Stimulated activated CD4-positive, alpha-beta T cell treated with anti-CD3 and anti-CD28 coated beads, TNF-alpha, amount 100 ng/mL, for 48 hours (primary cell): Measurements from ENCODE around the gene MDFIC.

Experiments
- DNase-seq, 3 donors: peaks; one replicate each; pipeline ENCODE4 v3.0.0-alpha.2; 2020; ENCODE audit warnings: low read depth in 3 of 3

The MDFIC gene

DNA sequence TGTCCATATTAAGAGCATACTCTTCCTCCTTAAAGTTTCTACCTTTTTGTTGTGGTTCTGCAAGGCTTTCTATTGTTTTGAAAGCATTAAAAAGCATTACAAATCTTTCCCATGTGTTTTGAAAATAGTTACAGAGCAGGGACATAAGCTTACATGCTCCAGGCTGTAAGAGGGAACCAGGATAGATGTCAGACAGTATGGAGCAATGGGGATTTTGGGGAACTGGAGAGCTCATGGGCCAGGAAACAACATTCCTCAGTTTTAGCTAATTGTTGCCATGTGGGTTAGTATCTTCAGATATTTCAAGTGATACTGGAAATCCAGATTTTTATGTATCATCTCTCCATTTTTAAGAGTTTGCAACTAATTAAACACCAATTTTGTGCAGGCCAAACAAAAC lies 3.5 kb downstream of the MDFIC start:
- no peak for DNase-seq

DNA sequence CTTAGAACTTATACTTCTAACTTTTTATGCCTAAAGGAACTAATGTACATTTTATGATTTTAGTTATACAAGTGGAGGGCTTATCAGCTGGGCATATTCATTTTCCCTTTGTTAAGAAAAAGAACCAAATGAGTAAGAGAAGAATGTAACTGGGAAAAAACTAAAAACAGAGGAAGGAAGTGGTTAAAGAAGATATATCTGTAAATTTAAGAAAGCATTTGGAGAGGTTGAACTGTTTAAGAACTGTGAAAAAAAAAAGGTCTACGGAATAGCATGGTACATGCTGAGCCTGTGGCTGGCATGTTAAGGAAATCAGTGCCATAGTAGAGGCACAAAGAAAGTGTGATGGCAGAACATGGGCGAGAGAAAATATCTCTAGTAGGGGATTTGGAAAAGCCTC lies 6.2 kb downstream of the MDFIC start:
- DNase-seq = no peak

DNA sequence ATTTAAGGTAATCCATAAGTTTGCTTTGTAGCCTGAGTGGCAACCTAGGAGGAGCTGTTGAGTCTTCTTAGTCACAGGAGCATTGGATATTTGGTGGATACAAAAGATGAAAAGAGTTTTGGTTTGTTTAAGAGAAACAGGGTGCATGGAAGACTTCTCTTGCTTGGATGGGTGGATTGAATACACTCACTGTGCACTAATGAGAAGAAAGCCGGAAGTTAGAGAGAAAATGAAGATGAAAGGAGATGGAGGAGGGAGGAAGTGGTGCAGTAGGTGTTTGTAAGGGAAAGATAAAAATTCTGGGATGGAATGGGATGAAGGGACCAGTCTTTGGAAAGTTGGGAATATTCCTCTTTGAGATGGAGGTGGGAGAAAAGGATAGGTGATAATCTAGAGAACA lies 7.7 kb downstream of the MDFIC start:
- DNase-seq = no peak

DNA sequence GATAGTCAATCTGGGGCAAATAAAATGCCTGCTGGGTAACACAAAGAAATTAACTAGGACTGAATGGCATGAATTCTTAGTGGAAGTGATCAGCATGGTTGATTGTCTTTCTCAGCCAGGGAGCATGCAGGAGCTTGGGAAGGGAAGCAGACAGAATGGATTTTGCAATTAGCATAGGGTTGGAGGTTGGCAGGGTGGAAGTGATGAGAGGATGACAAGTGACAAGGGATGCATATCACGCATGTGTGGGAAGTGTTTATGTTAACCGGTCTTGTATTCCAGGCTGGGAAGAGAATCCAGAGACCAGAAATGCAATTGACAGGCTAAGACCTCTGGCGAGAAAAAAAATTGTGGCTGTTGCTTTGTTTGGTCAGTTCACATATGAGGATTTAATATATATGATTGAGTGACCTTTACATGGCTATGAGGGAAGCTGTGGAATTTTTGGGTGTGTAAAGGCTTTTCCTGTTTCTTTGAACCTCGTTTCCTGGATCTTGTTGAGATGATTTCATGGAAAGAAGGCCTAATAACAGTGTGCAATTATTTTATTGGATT lies 8.3 kb downstream of the MDFIC start:
- no peak for DNase-seq

DNA sequence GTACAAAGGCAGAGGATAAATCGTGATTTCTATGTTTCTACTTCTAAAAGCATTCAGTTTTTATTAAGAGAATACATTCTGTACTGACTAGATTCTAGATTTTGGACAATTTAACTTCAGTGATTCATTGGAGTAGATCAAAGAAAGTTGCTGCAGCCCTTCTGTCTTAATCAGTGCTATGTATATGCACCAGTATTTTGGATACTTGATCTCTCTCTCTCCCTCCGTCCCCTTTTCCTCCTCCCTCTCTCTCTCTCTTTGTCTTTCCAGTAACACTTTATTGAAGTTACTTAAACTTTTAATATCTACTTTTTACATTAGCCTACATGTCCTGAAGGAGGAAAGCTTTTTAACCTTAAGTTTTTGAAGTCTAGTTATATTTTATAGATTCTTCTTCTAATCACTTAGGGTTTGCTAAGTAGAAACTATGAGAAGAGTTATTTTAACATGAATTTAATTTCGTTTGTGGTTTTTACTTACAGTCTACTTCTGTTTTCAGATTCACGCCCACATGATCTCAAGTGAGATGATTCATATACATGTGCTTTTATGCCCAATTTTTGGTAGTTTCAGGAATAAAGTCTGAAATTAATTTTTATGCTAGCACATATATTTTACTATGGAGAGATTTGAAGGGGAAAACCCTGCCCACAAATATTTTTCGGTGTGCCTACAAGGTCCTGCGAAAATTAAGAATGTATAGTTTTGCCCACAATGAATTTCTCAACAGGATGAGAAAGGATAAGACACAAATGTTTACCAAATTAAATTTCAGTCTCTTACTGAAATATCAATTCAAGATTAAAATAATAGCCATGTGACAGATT lies 9.1 kb downstream of the MDFIC start:
- no peak for DNase-seq

DNA sequence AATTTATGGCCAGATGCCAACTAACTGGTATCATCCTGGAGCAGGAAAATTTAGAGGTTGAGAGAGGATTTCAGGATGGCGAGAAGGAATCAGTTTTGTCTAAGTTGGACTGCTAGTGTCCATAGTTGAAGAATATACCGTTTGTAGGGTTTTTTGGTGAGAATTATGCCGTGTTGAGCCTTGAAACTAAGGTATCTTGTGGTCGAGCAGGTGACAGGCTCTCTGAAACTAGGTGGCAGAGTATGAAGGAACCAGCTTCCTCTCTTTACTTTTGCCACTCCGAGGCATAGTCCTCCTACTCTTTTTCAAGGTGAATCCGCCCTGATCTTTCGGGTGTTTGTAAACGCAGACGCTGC lies 9.7 kb downstream of the MDFIC start:
- no peak for DNase-seq

DNA sequence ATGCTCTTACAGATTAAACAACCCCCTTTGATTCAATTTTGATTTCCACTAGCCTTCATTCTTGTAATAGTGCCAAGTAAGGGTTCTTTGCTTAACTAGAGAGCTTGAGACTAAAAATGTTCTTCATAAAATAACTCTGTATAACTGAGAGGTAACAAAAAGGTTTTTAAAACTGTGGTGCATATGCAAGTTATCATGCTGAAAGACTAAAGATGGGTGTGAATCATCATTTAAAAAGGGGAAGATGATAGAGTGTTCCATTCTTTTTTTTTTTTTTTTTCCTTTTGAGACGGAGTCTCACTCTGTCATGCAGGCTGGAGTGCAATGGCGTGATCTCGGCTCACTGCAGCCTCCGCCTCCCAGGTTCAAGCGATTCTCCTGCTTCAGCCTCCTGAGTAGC lies 11.1 kb downstream of the MDFIC start:
- no peak for DNase-seq

DNA sequence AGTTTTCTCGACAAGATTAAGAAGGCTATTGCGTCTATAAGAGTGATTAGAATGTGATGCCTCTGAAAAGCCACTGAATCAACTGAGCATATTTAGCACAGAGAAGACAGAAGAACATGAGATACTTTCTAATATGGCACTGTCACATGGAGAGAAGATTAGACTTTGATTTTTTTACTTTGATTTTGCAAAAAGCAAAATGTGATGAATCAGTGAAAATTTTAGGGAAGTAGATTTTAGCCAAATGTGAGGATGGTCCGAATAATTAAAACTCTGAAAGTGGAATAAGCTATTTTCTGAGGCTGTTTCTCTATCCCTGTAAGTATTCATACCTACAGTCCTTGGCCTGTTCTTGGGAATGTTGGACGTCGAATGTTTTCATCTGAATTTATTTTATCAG lies 11.8 kb downstream of the MDFIC start:
- DNase-seq = no peak

DNA sequence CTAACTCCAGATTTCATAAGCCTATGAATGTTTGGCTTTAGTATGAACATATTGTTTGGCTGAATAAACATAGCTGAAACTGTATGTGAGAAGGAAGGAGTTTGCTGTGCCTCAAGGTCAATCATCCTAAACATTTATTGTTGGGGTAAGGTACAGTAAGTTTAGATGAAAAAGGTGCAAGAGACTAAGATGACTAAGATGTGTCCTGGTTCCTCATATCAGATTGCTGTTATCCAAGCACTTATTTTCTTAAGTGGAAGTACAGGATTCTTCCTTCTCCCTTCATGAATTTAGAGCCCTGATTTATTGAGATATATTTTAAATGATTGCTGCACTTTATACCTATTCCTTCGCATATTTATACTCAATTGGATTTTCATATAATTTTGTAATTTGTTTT lies 12.2 kb downstream of the MDFIC start:
- DNase-seq = no peak

DNA sequence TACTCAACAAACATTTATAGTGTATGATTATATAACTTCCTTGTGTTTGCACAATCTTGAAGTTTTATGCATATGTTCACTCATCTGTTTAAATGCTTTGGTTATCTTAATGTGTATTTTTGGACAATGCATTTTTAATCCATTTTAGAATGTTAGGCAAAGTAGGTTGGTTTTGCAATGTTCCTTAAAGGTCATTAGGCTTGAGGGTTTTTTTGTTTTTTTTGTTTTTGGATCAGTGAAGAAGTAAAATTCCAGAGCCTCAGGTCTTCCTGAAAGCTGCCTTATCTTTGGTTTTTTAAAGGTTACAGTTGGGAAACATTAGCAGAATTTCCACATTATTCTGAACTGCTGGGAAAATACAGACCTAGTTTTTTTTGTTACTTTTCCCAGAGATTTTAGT lies 12.8 kb downstream of the MDFIC start:
- no peak for DNase-seq

DNA sequence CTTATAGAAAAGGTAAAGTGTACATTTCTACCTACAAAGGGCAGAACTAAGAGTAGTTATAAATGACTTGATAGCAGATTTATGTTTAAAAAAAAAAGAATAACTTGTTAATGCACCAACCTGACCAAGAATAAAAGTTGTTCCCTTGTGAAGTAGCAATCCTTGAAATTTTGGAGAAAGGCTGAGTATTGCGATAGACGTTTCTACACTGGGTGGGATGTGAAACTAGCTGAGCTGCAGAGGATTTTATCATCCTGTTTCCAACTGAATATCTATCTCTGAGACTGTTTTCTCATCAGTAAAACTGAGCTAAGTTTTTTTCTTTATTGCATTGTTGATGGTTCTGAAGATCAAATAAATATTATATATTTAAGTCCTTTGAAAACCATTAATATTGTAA lies 14.6 kb downstream of the MDFIC start:
- no peak for DNase-seq

DNA sequence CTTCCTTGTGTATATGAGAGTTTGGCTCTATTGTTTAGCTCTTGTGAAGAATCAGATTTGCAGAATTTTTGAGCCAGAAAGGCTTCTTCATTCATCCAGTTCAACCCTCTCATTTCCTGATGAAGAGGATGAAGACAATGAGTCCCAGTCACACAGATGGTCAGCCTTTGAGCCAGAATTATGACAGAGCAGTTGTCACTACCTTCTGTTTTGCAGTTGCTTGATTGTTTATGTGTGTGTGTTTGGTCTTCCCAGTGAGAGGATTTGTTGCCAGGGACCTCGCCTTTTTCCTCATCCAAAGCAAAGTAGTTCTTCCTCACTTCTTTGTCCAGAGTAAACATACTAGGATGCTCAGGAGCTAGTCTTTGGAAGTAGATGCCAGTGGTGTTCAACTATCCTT lies 15.6 kb downstream of the MDFIC start:
- no peak for DNase-seq

DNA sequence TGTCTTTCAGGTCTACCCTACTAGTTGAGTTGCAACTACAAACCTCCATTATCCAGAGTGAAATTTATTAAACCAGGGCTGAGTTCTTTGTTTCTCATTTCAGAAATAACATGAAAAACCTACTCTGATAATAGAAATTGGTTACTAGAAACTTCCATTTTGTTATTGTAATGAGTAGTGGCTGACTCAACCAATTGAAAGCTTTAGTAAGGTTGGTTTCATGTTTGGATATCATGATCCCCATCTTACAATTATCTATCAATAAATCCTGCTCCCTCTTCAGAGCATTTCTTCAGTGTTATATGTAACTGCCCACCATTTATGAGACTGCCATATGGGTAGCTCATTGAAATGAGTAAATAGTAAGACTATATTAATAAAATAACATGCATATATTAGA lies 16.9 kb downstream of the MDFIC start:
- no peak for DNase-seq

DNA sequence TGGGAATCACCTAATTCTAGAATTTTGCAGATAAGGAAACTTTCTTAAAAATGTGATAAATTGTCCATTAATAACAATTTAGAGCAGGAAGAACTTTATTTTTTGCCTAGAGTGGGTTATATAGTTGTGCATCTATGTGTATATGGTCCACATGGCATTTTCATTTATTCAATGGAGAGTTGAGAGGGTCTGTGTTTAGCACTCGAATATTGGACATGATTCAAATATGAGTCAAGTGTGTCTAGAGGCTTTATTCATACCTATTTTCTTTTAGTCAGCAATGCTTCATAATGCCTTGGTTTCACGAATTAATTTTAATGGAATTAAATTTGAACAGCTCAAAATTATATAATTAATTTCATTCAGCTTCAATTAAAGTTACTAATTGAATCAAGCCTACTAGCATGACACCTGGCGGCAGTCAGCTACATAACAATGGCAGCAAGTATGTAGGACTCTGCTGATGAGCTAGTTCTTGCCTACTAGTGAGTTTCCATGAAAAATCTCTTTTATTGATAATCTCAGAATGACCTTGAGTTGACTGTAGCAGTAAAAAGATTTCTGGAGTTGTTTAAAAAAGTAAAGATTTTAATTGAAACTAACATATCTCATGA lies 17.7 kb downstream of the MDFIC start:
- DNase-seq = no peak

DNA sequence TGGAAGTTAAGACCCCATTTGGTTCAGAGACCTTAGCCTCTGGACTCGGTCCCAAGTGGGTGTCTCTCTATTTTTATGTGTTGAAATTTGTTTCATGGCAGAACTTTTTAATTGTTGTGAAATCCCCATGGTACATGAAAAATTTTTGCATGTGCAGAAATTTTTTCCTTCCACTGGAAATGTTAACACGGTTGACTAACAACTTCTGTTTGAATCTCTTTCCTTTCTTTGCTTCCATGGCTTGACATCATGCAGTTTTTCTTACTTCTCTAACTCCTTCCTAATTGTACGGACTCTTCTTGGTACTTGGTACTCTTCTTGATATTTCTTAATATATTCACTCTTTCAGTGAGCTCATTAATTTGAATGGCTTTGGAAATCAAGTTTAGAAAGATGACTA lies 18.3 kb downstream of the MDFIC start:
- DNase-seq = no peak

DNA sequence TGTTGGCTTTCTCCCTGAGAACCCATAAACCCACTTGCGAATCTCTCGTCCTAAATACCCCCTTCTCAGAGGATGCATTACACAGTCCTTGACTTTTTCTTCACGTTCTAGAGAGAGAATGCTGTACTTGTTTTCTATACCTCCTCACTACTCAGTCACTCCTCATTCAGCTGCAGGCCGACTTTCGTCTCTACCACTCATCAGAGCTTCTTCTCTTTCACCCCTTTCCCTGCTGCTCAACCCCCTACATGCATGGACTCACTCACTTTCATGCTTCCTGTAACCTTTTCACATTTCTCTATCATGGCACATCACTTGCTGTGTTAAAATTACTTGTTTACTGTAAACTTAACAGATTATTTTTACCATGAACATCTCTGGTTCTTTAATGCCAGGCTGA lies 19.8 kb downstream of the MDFIC start:
- DNase-seq = no peak

DNA sequence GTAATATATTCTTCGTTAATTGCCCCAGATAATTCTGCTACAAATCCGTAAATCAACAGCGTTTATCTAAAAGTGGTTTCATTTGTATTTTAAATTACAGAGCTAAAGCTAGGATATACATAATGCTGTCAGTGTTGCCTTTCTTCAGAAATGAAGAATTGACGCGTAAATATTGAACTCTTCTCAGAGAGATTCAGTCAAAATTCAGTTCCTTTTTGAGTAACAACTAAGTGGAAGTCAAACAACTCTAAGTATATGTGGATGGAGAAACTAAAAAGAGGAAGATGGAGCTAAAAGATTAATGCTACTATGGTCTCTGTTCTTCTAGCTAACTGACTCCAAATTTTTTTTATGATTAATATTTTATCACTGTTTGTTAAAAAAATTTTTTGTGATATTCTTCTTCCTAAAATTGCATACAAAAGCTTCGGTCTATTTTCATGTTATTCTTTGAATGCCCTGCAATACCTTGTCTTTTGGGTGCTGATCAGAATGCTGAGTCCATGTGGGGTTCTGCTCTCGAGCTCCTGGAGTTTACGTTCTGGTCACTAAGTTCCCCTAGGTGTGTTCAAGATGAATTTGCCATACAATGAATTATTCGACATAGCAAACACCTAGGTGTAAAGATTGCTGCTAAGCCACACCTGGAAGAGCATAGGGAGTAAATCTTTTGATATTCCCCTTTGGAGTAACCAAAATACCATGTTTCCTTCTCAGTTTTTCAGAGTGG lies 20.7 kb downstream of the MDFIC start:
- no peak for DNase-seq

DNA sequence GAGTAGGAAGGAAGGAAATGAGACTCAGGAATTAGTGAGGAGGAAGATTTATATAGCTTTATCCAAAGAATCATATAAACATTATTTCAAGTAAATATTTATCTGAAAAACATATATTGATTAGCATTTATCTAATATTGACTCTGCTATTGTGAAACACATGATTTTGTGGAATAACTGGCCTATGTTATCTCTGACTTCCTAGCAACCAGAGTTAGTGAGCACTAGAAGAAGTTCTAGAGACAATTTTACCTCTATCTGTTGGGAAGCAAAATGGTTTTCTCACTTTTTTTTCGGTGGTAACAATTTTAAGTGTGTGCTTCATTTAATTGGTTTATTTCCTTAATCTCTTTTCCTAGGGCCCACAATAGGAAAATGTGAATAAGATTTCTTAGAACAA lies 21.6 kb downstream of the MDFIC start:
- DNase-seq = no peak

DNA sequence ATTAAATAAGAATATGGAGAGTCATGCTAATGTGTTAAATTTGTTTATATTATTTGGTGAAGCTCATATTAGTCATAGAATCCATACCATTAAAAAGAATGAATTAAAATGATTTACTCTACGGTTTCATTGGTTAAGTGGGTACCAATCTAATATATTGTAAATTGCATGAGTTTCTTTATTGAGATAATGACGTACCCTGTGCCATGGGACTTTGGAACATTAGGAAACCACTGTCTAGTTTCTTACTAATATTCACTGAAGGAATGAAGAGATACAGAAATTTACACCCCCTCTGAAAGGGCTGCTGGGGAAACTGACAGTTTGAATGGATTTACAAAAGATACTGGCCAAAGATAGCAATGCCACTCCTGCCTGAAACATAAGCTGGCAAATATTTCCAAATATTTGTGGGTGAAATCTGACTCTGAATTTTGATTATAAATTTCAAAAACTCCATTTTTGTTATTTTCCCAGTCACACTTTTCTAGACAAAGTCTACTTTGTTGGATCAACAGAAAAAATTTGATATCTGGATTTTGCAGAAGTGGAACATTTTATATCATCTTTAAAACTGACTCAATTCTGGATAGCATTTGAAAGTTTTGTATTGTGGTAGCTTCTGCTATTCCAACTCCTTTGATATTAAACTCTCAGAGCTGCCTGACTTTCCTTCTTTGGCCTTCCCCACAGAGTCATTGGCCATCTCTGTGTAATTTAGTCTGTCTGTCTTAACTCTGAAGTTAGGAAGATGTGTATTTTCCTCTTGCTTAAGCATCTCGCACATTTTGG lies 22.3 kb downstream of the MDFIC start:
- no peak for DNase-seq

DNA sequence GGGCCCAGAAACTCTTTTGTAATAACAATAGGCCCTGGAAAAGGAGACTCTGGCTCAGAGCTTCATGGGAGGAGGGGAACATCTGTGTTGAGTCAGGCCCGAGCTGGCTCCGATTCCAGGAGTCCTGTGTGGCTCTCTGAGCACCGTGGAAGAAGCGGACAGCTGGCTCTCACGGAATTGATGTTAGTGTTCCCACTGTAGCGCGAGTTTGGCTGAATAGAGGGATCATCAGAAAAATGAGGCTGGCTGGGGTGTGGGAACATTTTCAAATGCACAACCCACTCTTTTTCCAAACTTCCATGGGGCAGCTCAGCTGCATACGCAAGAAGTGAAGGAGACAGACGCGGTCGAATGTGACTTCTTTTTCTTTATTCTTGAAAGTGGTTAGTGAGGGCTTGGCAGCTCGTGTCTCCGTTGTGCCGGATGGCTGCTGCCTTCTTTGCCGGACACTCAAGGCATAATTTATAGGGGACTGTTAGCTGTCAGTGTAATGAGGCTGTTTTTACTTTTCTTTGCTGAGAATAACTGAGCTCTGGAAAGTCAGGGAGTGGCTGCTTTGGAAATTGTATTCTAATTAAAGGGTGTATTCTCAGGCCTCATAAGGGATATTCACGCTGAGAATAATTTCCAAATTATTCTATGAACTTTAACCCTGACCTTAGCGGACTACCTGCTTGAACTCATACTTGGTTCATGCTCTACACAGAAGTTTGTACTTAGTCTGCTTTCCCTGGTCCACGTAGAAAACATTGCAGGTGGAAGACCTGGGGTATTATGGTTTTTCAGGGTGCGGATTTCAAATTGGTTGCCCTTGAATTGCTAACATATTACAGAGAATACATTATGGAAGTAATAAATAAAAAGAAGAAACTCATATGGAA lies 23.1 kb downstream of the MDFIC start:
- no peak for DNase-seq

DNA sequence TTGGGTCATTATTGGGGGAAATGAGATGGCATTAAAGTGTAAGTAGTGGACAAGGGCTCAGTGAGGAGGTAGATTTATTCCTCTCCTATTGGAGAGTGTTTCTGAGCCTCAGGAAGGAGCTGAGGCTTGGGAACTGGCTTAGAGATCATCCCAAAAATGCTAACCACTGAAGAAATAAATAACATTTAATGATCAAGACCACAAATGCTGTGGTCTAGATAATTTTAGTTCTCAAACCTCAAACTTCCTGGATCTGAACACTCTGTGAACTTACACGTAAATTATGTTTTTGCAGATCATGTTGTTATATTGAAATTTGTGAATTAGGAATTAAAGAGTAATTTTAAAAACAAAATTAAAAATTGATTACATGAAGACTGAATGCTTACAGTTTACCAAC lies 27.3 kb downstream of the MDFIC start:
- DNase-seq = no peak
